Measurements from ENCODE around the gene TMPRSS6.

TMPRSS6 gene

GRCh38 chr22:37083914-37084313 lies 25.6 kb downstream of the TMPRSS6 start:
- no peak for TF ChIP-seq CTCF (conservative IDR thresholded peaks at IDR 0.05)

GRCh38 chr22:37082251-37082873 lies 27.2 kb downstream of the TMPRSS6 start:
- no peak for TF ChIP-seq CTCF (conservative IDR thresholded peaks at IDR 0.05)
- no peak overlapping the region for H3K27ac ChIP-seq

More at GRCh38 chr22:37083914-37084313, 25.6 kb downstream of the TMPRSS6 start:
- H3K27ac ChIP-seq, result no peak overlapping the region

- no peak for TF ChIP-seq CTCF (conservative IDR thresholded peaks at IDR 0.05)
- H3K27ac ChIP-seq, result no peak overlapping the region
Observed at GRCh38 chr22:37080838-37081237, 28.7 kb downstream of the TMPRSS6 start.

- TF ChIP-seq CTCF (conservative IDR thresholded peaks at IDR 0.05), result no peak
- no peak overlapping the region for H3K27ac ChIP-seq
Observed at GRCh38 chr22:37080438-37080837, 29.1 kb downstream of the TMPRSS6 start.

GRCh38 chr22:37079668-37080171 lies 29.8 kb downstream of the TMPRSS6 start:
- H3K27ac ChIP-seq, result no peak overlapping the region
- TF ChIP-seq CTCF (conservative IDR thresholded peaks at IDR 0.05), result no peak

- no peak for TF ChIP-seq CTCF (conservative IDR thresholded peaks at IDR 0.05)
- H3K27ac ChIP-seq, result no peak overlapping the region
Observed at GRCh38 chr22:37079158-37079557, 30.4 kb downstream of the TMPRSS6 start.

- H3K27ac ChIP-seq, result no peak overlapping the region
- TF ChIP-seq CTCF (conservative IDR thresholded peaks at IDR 0.05), result peak; percentile 94
Observed at GRCh38 chr22:37077802-37078448, 31.6 kb downstream of the TMPRSS6 start.
